GM23338 (cell line): ENCODE results near the gene CREBL2. TPM values are rescaled to one million over a fixed set of nuclear protein-coding genes. Genes with fewer than 3 reads are reported as not detected.

Experiments
- ATAC-seq: fragments of 200-7000 bp; cut with Tn5 transposase; 3 replicates; pipeline ENCODE4 v1.9.1; 2020
- DNase-seq: peaks from one replicate; pipeline ENCODE4 v3.0.0-alpha.2; 2015; ENCODE audit warnings: low spot score
- H2AFZ ChIP-seq: fragments of 200-600 bp; sonication (generic); 2 replicates; pipeline ENCODE4 v1.8.0; 2016; ENCODE audit warnings: antibody characterized with exemption, mild to moderate bottlenecking, moderate library complexity
- H3F3A ChIP-seq: fragments of 200-600 bp; sonication (generic); replicated peaks from 2 replicates; pipeline ENCODE4 v1.8.0; 2017; ENCODE audit warnings: antibody characterized with exemption, mixed run types, low read depth
- H3K27ac ChIP-seq: fragments of 200-600 bp; sonication (generic); 2 replicates; pipeline ENCODE4 v1.6.1; 2016; ENCODE audit warnings: low read depth
- H3K27me3 ChIP-seq: fragments of 200-600 bp; sonication (generic); 2 replicates; pipeline ENCODE4 v1.8.0; 2016; ENCODE audit warnings: mild to moderate bottlenecking, mixed run types, moderate library complexity; ENCODE audit not compliant: insufficient read depth
- H3K36me3 ChIP-seq: fragments of 200-600 bp; sonication (generic); 2 replicates; pipeline ENCODE4 v1.8.0; 2016; ENCODE audit warnings: mild to moderate bottlenecking; ENCODE audit not compliant: insufficient read depth
- H3K4me1 ChIP-seq: fragments of 200-600 bp; sonication (generic); 2 replicates; pipeline ENCODE4 v1.8.0; 2016; ENCODE audit warnings: mild to moderate bottlenecking, moderate library complexity; ENCODE audit not compliant: insufficient read depth
- H3K4me2 ChIP-seq: fragments of 200-600 bp; sonication (generic); 2 replicates; pipeline ENCODE4 v1.7.1; 2017; ENCODE audit warnings: mixed run types
- H3K4me3 ChIP-seq: fragments of 200-600 bp; sonication (generic); 2 replicates; pipeline ENCODE4 v1.6.1; 2016; ENCODE audit warnings: mixed run types
- H3K79me2 ChIP-seq: fragments of 200-600 bp; sonication (generic); replicated peaks from 2 replicates; pipeline ENCODE4 v1.8.0; 2017; ENCODE audit warnings: mild to moderate bottlenecking; ENCODE audit not compliant: insufficient read depth
- H3K9me2 ChIP-seq: fragments of 200-600 bp; sonication (generic); 2 replicates; pipeline ENCODE4 v1.8.0; 2017; ENCODE audit not compliant: insufficient read depth
- H4K20me1 ChIP-seq: fragments of 200-600 bp; sonication (generic); replicated peaks from 2 replicates; pipeline ENCODE4 v1.8.0; 2017; ENCODE audit warnings: mild to moderate bottlenecking; ENCODE audit not compliant: insufficient read depth
- H3K27ac Mint-ChIP-seq: 2 replicates; pipeline ENCODE4 v1.8.0; 2020; ENCODE audit warnings: inconsistent platforms, mild to moderate bottlenecking, moderate library complexity, mixed read lengths
- H3K27me3 Mint-ChIP-seq: 3 replicates; pipeline ENCODE4 v1.8.0; 2022; ENCODE audit warnings: low read depth, mild to moderate bottlenecking, moderate library complexity, mixed read lengths, inconsistent platforms; ENCODE audit not compliant: insufficient read depth, poor library complexity
- H3K36me3 Mint-ChIP-seq: 3 replicates; pipeline ENCODE4 v1.8.0; 2021; ENCODE audit warnings: low read depth, mild to moderate bottlenecking, inconsistent platforms, moderate library complexity, mixed read lengths
- H3K4me1 Mint-ChIP-seq: 3 replicates; pipeline ENCODE4 v1.8.0; 2020; ENCODE audit warnings: mild to moderate bottlenecking, inconsistent platforms, mixed read lengths
- H3K4me3 Mint-ChIP-seq: 3 replicates; pipeline ENCODE4 v1.8.0; 2021; ENCODE audit warnings: moderate library complexity, mild to moderate bottlenecking, inconsistent platforms, mixed read lengths
- H3K9me3 Mint-ChIP-seq: 3 replicates; pipeline ENCODE4 v1.8.0; 2020; ENCODE audit warnings: moderate library complexity, mild to moderate bottlenecking, inconsistent platforms, mixed read lengths
- CREB1 ChIP-seq: fragments of 250-450 bp; sonication (Bioruptor Pico); IDR thresholded peaks from 2 replicates; pipeline ENCODE4 v1.5.0; 2020; ENCODE audit warnings: low read depth, mild to moderate bottlenecking, moderate library complexity
- EZH2 ChIP-seq: fragments of 200-600 bp; sonication (generic); IDR thresholded peaks from one replicate; pipeline ENCODE4 v1.8.0; 2017; ENCODE audit warnings: antibody characterized with exemption, mild to moderate bottlenecking, low read depth; ENCODE audit not compliant: unreplicated experiment
- EZH2phosphoT487 ChIP-seq: fragments of 200-600 bp; sonication (generic); IDR thresholded peaks from one replicate; pipeline ENCODE4 v1.8.1; 2018; ENCODE audit warnings: antibody characterized with exemption; ENCODE audit not compliant: unreplicated experiment
- JUNB ChIP-seq: IDR thresholded peaks from one replicate; pipeline ENCODE4 v1.6.1; 2016; ENCODE audit warnings: antibody characterized with exemption; ENCODE audit not compliant: unreplicated experiment
- NANOG ChIP-seq: IDR thresholded peaks from 2 replicates; pipeline ENCODE4 v1.6.1; 2016; ENCODE audit warnings: antibody characterized with exemption, borderline replicate concordance
- POLR2AphosphoS5 ChIP-seq: IDR thresholded peaks from 2 replicates; pipeline ENCODE4 v1.6.1; 2016; ENCODE audit warnings: antibody characterized with exemption, low read depth
- STAT1 ChIP-seq: IDR thresholded peaks from one replicate; pipeline ENCODE4 v1.6.1; 2016; ENCODE audit warnings: antibody characterized with exemption; ENCODE audit not compliant: unreplicated experiment
- ZNF114 ChIP-seq: fragments of 250-450 bp; sonication (Bioruptor Pico); IDR thresholded peaks from 2 replicates; pipeline ENCODE4 v1.5.0; 2020; ENCODE audit warnings: mild to moderate bottlenecking, moderate library complexity
- ZNF331 ChIP-seq: fragments of 250-450 bp; sonication (Bioruptor Pico); IDR thresholded peaks from 2 replicates; pipeline ENCODE4 v1.5.0; 2020; ENCODE audit warnings: low read depth, mild to moderate bottlenecking, moderate library complexity
- polyA plus RNA-seq: library from polyadenylated mRNA; unstranded; fragments of >200 nt; fragmentation: Nextera tagmentation; extraction: Ambion mirVana; gene quantifications from 2 replicates; pipeline ENCODE4 v1.2.1, GENCODE V29; 2016
- total RNA-seq: library from RNA; depleted of rRNA; stranded (reverse); fragments of >200 nt; shearing (Covaris generic); gene quantifications from 2 replicates; pipeline ENCODE4 v1.2.3, GENCODE V29; 2014
- TF ChIP-seq, protein P1 (sequence below): fragments of 250-450 bp; sonication (Bioruptor Pico); IDR thresholded peaks from 2 replicates; pipeline ENCODE4 v1.5.0; 2020; ENCODE audit warnings: mild to moderate bottlenecking, moderate library complexity
- TF ChIP-seq, protein P2 (sequence below): IDR thresholded peaks from 2 replicates; pipeline ENCODE4 v1.6.1; 2016; ENCODE audit warnings: antibody characterized with exemption
- TF ChIP-seq, protein P3 (sequence below): IDR thresholded peaks from one replicate; pipeline ENCODE4 v1.6.1; 2018; ENCODE audit warnings: antibody characterized with exemption; ENCODE audit not compliant: unreplicated experiment
- TF ChIP-seq, protein P4 (sequence below), 2 experiments: fragments of 200-600 bp in 1 of 2; sonication (generic) in 1 of 2; conservative IDR thresholded peaks; 2 replicates each; pipeline versions ENCODE4 v1.5.1 to v1.6.1; 2016 to 2017; ENCODE audit warnings: antibody characterized with exemption in 2 of 2, low read depth in 2 of 2, mild to moderate bottlenecking in 2 of 2, moderate library complexity in 1 of 2

The CREBL2 gene
- total and polyA plus RNA-seq, 2 experiments from 2014 or later, result 9.0 to 21.6 TPM

DNA sequence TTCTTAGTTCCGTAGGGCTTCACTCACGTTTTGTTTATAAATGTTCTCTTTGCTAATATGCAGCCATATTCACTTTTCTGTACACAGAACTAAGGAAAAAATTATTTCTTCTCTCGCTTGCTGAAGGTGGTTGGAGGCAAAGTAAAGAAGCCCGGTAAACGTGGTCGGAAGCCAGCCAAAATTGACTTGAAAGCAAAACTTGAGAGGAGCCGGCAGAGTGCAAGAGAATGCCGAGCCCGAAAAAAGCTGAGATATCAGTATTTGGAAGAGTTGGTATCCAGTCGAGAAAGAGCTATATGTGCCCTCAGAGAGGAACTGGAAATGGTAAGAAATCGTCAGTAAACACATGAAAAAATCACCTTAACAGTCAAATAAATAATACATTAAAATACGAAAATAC lies 24.0 kb downstream of the CREBL2 start:
- H3K4me3 Mint-ChIP-seq, result no peak overlapping the region
- Histone ChIP-seq H3K4me2 (no peak overlapping the region), H3K4me1 (no peaks in the 10 kb centered on the region), H3K79me2 (no peaks in the 10 kb centered on the region), H3K9me2 (no peaks in the 10 kb centered on the region), H3K4me3 (no peak overlapping the region), H3K36me3 (no peaks in the 10 kb centered on the region), H3K27ac (0 out of 2 replicates have a peak overlapping the region, but pooled peaks have one; percentile 23), H4K20me1 (no peaks in the 10 kb centered on the region), H3K27me3 (no peaks in the 10 kb centered on the region), H3F3A (no peaks in the 10 kb centered on the region), H2AFZ (no peak overlapping the region)
- peaks cover 4% of the 10 kb centered on the region; the same call in 1 of the 3 replicates for H3K9me3 Mint-ChIP-seq
- ATAC-seq, result no peak
- DNase-seq, result no peak
- 0 out of 3 replicates have a peak, but pooled peaks cover 2% of the 10 kb centered on the region for H3K4me1 Mint-ChIP-seq
- no peak overlapping the region; the same call in 1 of the 2 replicates for H3K27ac Mint-ChIP-seq
- H3K36me3 Mint-ChIP-seq, result peaks cover 24% of the 10 kb centered on the region
- H3K27me3 Mint-ChIP-seq, result no peaks in the 10 kb centered on the region
- no peak for TF ChIP-seq ZNF114
- no peak for TF ChIP-seq POLR2AphosphoS5
- TF ChIP-seq, protein P1, sequence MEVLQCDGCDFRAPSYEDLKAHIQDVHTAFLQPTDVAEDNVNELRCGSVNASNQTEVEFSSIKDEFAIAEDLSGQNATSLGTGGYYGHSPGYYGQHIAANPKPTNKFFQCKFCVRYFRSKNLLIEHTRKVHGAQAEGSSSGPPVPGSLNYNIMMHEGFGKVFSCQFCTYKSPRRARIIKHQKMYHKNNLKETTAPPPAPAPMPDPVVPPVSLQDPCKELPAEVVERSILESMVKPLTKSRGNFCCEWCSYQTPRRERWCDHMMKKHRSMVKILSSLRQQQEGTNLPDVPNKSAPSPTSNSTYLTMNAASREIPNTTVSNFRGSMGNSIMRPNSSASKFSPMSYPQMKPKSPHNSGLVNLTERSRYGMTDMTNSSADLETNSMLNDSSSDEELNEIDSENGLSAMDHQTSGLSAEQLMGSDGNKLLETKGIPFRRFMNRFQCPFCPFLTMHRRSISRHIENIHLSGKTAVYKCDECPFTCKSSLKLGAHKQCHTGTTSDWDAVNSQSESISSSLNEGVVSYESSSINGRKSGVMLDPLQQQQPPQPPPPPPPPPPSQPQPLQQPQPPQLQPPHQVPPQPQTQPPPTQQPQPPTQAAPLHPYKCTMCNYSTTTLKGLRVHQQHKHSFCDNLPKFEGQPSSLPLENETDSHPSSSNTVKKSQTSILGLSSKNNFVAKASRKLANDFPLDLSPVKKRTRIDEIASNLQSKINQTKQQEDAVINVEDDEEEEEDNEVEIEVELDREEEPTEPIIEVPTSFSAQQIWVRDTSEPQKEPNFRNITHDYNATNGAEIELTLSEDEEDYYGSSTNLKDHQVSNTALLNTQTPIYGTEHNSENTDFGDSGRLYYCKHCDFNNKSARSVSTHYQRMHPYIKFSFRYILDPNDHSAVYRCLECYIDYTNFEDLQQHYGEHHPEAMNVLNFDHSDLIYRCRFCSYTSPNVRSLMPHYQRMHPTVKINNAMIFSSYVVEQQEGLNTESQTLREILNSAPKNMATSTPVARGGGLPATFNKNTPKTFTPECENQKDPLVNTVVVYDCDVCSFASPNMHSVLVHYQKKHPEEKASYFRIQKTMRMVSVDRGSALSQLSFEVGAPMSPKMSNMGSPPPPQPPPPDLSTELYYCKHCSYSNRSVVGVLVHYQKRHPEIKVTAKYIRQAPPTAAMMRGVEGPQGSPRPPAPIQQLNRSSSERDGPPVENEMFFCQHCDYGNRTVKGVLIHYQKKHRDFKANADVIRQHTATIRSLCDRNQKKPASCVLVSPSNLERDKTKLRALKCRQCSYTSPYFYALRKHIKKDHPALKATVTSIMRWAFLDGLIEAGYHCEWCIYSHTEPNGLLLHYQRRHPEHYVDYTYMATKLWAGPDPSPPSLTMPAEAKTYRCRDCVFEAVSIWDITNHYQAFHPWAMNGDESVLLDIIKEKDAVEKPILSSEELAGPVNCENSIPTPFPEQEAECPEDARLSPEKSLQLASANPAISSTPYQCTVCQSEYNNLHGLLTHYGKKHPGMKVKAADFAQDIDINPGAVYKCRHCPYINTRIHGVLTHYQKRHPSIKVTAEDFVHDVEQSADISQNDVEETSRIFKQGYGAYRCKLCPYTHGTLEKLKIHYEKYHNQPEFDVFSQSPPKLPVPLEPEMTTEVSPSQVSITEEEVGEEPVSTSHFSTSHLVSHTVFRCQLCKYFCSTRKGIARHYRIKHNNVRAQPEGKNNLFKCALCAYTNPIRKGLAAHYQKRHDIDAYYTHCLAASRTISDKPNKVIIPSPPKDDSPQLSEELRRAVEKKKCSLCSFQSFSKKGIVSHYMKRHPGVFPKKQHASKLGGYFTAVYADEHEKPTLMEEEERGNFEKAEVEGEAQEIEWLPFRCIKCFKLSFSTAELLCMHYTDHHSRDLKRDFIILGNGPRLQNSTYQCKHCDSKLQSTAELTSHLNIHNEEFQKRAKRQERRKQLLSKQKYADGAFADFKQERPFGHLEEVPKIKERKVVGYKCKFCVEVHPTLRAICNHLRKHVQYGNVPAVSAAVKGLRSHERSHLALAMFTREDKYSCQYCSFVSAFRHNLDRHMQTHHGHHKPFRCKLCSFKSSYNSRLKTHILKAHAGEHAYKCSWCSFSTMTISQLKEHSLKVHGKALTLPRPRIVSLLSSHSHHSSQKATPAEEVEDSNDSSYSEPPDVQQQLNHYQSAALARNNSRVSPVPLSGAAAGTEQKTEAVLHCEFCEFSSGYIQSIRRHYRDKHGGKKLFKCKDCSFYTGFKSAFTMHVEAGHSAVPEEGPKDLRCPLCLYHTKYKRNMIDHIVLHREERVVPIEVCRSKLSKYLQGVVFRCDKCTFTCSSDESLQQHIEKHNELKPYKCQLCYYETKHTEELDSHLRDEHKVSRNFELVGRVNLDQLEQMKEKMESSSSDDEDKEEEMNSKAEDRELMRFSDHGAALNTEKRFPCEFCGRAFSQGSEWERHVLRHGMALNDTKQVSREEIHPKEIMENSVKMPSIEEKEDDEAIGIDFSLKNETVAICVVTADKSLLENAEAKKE (CRISPR knock-in tag), result no peak
- no peak for TF ChIP-seq EZH2
- no peak for TF ChIP-seq ZNF331 (CRISPR knock-in tag)
- no peak for TF ChIP-seq EZH2phosphoT487
- TF ChIP-seq, protein P2, sequence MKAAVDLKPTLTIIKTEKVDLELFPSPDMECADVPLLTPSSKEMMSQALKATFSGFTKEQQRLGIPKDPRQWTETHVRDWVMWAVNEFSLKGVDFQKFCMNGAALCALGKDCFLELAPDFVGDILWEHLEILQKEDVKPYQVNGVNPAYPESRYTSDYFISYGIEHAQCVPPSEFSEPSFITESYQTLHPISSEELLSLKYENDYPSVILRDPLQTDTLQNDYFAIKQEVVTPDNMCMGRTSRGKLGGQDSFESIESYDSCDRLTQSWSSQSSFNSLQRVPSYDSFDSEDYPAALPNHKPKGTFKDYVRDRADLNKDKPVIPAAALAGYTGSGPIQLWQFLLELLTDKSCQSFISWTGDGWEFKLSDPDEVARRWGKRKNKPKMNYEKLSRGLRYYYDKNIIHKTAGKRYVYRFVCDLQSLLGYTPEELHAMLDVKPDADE, result no peak
- TF ChIP-seq, protein P3, sequence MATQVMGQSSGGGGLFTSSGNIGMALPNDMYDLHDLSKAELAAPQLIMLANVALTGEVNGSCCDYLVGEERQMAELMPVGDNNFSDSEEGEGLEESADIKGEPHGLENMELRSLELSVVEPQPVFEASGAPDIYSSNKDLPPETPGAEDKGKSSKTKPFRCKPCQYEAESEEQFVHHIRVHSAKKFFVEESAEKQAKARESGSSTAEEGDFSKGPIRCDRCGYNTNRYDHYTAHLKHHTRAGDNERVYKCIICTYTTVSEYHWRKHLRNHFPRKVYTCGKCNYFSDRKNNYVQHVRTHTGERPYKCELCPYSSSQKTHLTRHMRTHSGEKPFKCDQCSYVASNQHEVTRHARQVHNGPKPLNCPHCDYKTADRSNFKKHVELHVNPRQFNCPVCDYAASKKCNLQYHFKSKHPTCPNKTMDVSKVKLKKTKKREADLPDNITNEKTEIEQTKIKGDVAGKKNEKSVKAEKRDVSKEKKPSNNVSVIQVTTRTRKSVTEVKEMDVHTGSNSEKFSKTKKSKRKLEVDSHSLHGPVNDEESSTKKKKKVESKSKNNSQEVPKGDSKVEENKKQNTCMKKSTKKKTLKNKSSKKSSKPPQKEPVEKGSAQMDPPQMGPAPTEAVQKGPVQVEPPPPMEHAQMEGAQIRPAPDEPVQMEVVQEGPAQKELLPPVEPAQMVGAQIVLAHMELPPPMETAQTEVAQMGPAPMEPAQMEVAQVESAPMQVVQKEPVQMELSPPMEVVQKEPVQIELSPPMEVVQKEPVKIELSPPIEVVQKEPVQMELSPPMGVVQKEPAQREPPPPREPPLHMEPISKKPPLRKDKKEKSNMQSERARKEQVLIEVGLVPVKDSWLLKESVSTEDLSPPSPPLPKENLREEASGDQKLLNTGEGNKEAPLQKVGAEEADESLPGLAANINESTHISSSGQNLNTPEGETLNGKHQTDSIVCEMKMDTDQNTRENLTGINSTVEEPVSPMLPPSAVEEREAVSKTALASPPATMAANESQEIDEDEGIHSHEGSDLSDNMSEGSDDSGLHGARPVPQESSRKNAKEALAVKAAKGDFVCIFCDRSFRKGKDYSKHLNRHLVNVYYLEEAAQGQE, result no peak
- no peak for TF ChIP-seq STAT1
- TF ChIP-seq CREB1, result no peak
- no peak for TF ChIP-seq NANOG
- no peak for TF ChIP-seq JUNB
- TF ChIP-seq, protein P4, sequence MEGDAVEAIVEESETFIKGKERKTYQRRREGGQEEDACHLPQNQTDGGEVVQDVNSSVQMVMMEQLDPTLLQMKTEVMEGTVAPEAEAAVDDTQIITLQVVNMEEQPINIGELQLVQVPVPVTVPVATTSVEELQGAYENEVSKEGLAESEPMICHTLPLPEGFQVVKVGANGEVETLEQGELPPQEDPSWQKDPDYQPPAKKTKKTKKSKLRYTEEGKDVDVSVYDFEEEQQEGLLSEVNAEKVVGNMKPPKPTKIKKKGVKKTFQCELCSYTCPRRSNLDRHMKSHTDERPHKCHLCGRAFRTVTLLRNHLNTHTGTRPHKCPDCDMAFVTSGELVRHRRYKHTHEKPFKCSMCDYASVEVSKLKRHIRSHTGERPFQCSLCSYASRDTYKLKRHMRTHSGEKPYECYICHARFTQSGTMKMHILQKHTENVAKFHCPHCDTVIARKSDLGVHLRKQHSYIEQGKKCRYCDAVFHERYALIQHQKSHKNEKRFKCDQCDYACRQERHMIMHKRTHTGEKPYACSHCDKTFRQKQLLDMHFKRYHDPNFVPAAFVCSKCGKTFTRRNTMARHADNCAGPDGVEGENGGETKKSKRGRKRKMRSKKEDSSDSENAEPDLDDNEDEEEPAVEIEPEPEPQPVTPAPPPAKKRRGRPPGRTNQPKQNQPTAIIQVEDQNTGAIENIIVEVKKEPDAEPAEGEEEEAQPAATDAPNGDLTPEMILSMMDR (conservative IDR thresholded peaks at IDR 0.05; ENCODE audit: low read depth in 2 of 2), result no peak
